Measurements from ENCODE around the gene SDK2.
"Not testable (repeated sequence)": the region's sequence is repeated elsewhere in the genome, so short reads cannot be mapped to it uniquely, and the experiment has no call there.

The SDK2 gene

DNA sequence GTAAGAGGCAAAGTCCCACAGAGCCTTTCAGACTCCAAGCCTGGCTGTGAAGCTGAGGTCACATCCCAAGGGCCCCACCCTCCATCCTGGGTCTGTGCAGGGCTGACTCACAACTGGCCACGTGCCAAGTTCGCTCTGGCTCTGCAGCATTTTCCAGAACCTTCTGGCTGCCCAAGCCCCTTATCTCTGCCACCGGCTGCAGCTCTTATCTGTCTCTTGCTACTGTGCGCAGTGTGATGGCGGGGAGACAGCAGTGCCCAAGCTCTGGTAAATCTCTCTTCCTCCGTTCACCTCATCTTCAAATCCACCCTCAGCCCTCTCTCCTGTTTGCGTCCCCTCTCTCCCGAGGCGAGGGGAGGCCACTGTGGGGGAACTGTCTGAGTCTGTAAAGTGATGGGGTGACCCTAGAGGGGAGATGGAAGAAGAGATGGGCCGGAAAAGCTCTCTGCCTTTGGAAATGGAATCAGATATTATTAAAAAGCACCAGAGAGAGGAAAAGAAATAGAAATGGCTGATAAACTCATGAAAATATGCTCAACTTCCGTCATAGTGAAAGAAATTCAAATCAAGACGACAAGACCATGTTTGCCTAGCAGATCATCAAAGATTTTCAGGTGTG, 169.8 kb downstream of the SDK2 start:
- DNase-seq: no peak

- not testable (repeated sequence) for DNase-seq
Observed at GRCh38 chr17:73472715-73473114, 171.5 kb downstream of the SDK2 start.

- no peak for DNase-seq
Observed at GRCh38 chr17:73471924-73472323, 172.3 kb downstream of the SDK2 start.

GRCh38 chr17:73470316-73470826, 173.9 kb downstream of the SDK2 start:
- DNase-seq: no peak

GRCh38 chr17:73469311-73469710, 174.9 kb downstream of the SDK2 start:
- DNase-seq: no peak

- no peak for DNase-seq
Observed at GRCh38 chr17:73468221-73468620, 176.0 kb downstream of the SDK2 start.

DNA sequence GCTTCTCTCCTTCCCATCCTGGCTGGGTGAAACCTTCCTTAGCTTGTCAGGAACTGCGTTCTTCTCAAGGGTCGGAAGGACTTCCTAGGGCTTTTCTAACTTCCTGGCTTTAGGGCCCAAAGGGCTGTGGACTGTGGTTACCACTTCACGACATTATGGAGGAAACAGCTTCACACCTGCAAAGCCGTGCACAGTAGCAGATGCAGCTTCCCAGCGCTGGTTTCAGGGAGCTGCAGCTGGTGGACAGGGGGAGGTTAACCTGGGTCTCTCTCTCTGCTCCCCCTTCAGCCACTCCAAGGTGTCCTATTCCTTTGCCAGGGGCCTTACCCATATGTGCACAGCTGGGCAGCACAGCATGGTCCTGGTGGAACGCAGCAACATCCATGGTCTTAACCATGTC, 176.6 kb downstream of the SDK2 start:
- no peak for DNase-seq

- DNase-seq: no peak
Observed at GRCh38 chr17:73466704-73467433, 177.4 kb downstream of the SDK2 start.

- no peak for DNase-seq
Observed at GRCh38 chr17:73465953-73466230, 178.4 kb downstream of the SDK2 start.

DNA sequence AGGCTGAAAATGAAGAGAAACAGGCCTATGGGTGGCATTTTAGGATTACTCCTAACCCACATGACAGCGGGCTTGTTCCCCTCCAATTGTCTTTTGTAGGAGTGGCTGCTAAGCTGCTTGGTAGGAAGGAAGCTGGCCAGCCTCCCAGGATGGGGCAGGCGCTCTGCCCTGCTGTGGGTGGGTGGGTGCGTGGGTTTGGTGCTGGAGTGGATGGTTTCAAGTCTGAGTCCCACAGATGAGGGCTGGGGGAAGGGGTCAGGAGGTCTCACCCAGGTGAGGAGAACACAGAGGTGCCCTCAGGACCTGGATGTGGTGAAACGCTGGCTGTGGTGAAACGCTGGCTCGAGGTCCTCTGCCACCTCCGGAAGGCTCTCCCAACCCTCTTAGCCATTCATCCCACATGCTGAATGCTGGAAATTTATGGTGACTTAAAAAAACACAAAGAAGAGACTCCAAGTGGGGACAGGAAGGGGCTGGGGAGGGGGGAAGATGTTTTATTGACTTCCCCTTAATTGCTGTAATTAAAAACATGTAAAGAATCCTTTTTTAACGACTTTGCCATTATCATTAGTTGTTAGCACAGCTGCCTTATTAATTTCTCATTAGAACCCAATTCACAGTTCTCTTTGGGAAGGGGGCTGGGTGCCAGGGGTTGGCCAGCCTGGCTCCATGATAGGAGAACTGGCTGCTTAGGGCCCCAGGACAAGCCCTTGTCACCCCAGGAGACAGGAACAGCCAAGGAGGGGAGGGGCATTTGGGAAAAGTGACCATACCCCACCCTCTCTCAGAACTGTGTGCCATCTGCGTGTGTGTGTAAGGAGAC, 178.9 kb downstream of the SDK2 start:
- DNase-seq: no peak

DNA sequence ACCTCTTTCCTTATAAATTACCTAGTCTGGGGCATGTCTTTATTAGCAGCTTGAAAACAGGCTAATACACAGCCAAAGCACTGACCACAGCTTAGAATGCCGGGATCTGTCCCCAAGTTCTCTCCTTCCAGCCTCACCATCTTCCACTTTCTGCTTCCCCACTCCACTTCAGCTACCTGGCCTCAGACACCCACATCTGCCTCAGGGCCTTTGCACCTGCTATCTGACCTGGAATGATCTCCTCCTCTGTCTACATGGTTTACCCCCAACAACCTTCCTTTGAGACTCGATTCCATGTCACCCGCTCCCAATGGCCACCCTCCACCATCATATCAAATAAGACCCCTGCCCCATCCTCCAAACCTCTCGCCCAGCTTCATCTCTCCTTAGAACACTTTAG, 179.8 kb downstream of the SDK2 start:
- no peak for DNase-seq

DNA sequence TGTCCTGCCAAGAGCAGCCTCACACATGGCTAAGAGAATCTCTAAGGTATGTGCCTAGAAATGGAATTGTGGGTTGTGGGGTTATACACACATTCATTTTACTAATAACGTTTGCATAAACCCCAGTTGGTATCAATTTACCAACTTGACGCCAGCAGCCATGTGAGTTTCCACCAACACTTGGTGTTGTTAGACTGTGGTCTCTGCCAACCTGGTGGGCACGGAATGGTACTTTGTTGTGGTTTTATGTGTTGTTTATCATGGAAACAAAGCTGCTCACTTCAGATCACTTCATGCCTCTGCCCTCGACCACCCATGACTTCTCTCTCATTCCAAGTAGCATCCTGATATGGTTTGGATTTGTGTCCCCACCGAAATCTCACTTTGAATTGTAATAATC, 180.4 kb downstream of the SDK2 start:
- no peak for DNase-seq

- DNase-seq: no peak
Observed at GRCh38 chr17:73462823-73463222, 181.4 kb downstream of the SDK2 start.

DNA sequence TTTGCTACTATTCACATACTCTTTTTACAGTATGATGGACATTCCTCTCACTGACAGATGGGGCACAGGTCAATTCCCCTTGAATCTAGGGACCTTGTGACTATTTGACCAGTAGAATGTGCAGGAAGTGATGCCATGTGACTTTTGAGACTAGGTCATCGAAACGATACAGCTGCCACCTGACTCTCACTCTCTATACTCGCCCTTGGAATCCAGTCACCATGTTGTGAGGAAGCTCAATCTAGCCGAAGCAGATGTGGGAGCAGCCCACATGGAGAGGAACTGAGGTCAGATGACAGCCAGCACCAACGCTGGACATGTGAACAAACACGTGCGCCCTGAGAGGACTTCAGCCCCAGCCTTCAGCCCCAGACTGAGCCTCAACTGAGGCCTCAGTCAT, 184.3 kb downstream of the SDK2 start:
- no peak for DNase-seq

DNA sequence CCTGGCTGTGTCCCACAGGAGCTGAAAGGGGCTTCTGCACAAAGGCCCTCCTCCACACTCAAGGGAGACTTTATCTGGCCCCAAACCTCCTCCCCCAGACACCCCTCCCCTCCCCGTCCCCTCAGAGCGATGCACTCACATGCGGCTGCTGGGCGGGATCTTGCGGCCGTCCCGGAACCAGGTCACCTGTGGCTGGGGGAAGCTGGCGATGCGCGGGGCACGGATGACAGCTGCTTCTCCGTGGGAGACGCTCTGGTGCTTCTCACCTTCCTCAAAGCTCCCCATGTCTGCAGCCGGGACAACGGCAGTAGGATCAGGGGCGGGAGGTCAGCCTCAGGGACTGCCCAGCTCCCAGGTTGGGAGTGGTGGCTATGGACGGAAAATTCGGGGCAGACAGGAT, 188.5 kb downstream of the SDK2 start:
- DNase-seq: no peak

DNA sequence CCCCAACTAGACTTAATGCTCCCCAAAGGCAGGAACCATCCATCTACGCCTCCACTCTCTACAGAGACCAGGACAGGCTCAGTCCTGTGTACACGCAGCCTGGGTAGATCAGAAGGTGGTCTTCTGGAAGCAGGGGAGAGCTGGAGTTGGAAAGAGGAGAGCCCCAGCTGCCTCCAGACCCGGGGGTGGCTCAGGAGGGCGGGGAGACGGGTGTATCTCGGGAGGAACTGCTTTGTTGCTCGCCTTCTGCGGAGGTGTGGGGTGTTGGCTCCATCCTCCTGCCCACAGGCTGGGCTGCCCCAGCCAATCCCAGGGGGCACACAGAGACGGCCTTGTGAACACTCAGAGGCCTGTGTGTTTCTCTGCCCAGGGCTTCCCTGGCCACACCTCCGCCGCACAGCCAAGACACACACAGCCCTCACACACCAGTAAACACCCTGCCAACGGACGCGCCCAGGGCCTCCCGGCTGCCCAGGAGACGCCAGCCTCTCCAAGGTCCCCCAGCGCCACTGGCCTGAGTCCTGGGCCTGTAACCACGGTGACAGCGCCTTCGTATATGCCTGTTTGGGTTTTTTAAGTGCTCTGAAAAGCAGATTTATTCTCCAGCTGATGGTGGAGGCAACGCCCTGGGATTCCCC, 189.1 kb downstream of the SDK2 start:
- no peak for DNase-seq

DNA sequence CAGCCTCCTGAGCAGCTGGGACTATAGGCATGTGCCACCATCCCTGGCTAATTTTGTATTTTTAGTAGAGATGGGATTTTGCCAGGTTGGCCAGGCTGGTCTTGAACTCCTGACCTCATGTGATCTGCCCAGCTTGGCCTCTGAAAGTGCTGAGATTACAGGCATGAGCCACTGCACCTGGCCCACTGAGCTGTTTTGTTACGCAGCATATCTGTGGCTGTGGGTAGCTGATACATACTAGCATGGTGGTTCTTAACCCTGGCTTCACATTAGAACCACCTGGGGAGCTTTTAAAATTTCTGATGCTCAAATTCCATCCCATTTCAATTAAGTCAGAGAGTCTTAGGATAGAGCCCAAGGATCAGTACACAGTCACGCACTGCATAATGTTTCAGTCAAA, 190.8 kb downstream of the SDK2 start:
- DNase-seq: not testable (repeated sequence)

- no peak for DNase-seq
Observed at GRCh38 chr17:73453090-73453489, 191.2 kb downstream of the SDK2 start.

DNA sequence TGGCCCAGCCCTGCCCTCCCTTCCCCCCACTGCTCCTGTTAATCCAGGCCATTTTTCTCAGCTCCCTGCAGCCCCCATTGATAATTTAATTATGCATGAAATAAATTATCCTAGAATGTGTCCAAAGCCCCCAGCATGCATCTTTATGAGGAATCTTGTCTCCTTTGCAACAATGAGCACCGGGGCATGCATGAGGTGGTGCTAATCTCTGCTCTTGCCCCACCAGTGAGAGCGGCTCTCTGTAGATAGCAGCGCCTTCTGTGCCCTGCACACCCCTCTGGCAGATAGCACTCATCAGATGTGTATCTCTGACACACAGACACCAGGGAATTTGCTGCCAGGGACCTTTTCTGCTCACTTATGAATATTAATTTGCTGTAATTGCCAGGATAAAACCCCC, 192.2 kb downstream of the SDK2 start:
- no peak for DNase-seq

DNA sequence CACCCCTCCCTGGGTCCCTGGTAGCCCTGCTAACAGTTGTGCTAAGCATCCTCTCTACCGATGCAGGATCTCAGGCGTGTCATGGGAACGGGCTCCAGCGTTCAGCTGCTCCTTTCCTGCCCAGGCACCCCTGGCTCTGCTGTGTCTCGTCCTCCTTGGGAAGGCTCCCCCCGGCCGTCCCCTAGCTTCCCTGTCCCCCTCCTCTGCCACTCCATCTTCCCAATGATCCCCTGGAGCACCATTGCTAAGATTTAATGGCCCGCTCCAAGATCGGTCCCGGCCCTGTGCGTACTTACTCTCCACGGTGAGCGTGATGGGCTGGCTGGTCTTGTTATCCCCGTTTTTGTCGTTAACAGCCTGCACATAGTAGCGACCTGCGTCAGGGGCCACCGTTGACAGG, 196.9 kb downstream of the SDK2 start:
- no peak for DNase-seq

DNA sequence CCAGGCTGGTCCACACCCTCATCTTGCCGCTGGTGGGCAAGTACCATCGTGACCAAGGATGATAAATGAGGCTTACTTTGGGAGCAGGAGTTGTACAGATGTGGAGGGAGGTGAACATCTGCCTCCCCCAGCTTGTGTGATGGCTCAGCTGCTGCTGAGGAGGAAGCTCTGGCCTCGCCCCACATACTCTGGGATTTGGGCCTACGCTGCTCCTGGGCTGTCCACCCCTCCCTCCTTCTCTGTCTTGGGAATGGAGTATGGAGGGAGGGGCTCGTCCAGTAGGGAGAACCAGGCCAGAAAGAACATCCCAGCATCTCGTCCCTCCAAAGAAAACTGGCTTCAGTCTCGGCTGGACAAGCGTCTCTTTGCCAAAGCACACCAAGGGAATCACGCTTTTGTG, 197.6 kb downstream of the SDK2 start:
- no peak for DNase-seq

DNA sequence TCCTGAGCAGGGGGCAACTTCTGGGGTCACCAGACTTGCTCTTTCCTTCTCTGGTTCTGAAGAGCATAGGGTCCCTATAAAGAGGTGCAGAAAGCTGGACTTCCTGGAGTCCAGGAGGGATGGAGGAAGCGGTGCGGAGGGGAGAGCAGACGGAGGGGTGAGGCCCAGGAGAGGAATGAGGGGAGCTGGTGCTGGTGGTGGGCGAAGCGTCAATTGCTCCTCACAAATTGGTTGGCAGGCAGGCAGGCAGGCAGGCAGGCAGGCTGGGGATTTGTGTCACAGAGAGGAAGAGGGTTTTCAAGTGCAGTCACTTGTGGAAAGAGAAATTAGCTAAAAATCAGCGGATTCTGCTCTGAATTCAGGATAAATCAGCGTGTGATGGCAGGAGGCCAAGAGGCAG, 198.8 kb downstream of the SDK2 start:
- no peak for DNase-seq

DNA sequence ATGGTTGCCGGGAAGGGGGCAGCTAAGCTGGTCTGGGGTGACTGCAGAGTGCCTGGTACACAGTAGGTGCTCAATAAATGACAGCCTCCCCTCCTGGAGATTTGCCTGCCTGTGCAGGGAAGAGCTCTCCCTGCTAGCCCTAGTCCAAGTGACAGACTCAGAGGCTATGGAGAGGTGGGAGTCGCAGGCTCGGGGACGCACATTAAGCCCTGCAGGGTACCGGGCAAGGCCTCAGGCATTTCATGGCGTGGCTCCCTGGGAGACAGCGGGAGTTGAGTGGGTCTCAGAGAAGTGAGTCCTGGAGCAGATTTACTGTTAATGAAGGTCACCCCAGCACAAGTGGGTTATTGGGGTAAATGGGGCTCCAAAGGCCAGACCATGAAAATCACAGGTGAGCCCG, 200.2 kb downstream of the SDK2 start:
- DNase-seq: no peak

DNA sequence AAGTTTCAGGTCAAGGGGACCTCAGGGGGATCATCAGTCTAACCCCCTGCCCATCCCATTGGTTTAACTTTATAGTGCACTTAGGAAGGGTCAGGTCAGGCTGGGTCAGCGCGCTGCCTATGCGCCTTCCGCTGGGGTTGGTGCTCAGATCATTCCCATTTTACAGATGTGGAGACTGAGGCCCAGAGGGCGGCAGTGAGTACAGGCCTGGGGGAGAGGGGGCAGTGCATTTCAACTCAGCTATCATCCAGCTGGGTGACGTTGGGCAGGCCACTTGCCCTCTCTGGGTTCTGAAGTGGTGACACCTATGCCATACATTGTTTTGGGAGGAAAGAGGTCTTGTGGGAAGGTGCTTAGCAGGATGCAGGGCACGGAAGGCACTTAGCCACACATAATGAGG, 204.6 kb downstream of the SDK2 start:
- no peak for DNase-seq

Data from cortex of kidney (tissue), 1 donor.